Spleen (tissue), 7 donors: ENCODE measurements around the gene MPIG6B.

Experiments used
- POLR2A ChIP-seq, 3 donors: fragments of 450-650 bp; IDR thresholded peaks; one replicate each; pipeline ENCODE4 v1.5.1; 2017; ENCODE audit warnings: antibody characterized with exemption in 3 of 3, mild to moderate bottlenecking in 1 of 3
- TF ChIP-seq, protein P1 (sequence below), 11 experiments: fragments of 200-600 bp in 7 of 11; fragments of 450-650 bp in 4 of 11; sonication (generic) in 4 of 11; IDR thresholded peaks in 8 of 11; conservative IDR thresholded peaks in 3 of 11; 1 replicate in 7 of 11; 2 replicates in 4 of 11; pipeline versions ENCODE4 v1.4.0 to v1.8.0; 2016 to 2021; ENCODE audit warnings: antibody characterized with exemption in 11 of 11, inconsistent platforms in 4 of 11, mild to moderate bottlenecking in 1 of 11
- donor health status: DM: no; HTN: no; CAD: no; lungs with moderate emphysema.
- donor health status: DM: no; HTN: no; CAD: no.
- donor health status: DM: no; HTN: no; CAD: no.

GRCh38 chr6:31723980-31724691, 963 bp downstream of the MPIG6B start:
- TF ChIP-seq, protein P1, sequence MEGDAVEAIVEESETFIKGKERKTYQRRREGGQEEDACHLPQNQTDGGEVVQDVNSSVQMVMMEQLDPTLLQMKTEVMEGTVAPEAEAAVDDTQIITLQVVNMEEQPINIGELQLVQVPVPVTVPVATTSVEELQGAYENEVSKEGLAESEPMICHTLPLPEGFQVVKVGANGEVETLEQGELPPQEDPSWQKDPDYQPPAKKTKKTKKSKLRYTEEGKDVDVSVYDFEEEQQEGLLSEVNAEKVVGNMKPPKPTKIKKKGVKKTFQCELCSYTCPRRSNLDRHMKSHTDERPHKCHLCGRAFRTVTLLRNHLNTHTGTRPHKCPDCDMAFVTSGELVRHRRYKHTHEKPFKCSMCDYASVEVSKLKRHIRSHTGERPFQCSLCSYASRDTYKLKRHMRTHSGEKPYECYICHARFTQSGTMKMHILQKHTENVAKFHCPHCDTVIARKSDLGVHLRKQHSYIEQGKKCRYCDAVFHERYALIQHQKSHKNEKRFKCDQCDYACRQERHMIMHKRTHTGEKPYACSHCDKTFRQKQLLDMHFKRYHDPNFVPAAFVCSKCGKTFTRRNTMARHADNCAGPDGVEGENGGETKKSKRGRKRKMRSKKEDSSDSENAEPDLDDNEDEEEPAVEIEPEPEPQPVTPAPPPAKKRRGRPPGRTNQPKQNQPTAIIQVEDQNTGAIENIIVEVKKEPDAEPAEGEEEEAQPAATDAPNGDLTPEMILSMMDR (IDR thresholded peaks at IDR 0.05 in 8 of 11, conservative IDR thresholded peaks at IDR 0.05 in 3 of 11), result no peak
- TF ChIP-seq POLR2A (IDR thresholded peaks at IDR 0.05), result no peak
